Right kidney (tissue), 1 donor: Measurements from ENCODE around the gene GJD3.

Experiments used
- DNase-seq: peaks from one replicate; pipeline ENCODE4 v3.0.0-alpha.2; 2016

GJD3 gene

GRCh38 chr17:40323391-40324381 lies 40.9 kb downstream of the GJD3 start:
- DNase-seq, result peak; percentile 6

- peak; percentile 75 for DNase-seq
Observed at GRCh38 chr17:40322358-40323315, 41.9 kb downstream of the GJD3 start.

- DNase-seq, result peak; percentile 24
Observed at GRCh38 chr17:40321961-40322357, 42.6 kb downstream of the GJD3 start.

GRCh38 chr17:40321524-40321929 lies 43.0 kb downstream of the GJD3 start:
- peak; percentile 53 for DNase-seq

- DNase-seq, result peak; percentile 63
Observed at GRCh38 chr17:40320756-40321523, 43.6 kb downstream of the GJD3 start.

GRCh38 chr17:40319651-40320540 lies 44.6 kb downstream of the GJD3 start:
- no peak for DNase-seq

GRCh38 chr17:40318830-40319391 lies 45.6 kb downstream of the GJD3 start:
- DNase-seq, result peak; percentile 31

- peak; percentile 81 for DNase-seq
Observed at GRCh38 chr17:40317880-40318829, 46.4 kb downstream of the GJD3 start.

GRCh38 chr17:40317345-40317873 lies 47.1 kb downstream of the GJD3 start:
- peak; percentile 47 for DNase-seq

GRCh38 chr17:40316571-40317344 lies 47.8 kb downstream of the GJD3 start:
- DNase-seq, result peak; percentile 75

- DNase-seq, result peak; percentile 22
Observed at GRCh38 chr17:40315678-40316570, 48.6 kb downstream of the GJD3 start.

- peak; percentile 4 for DNase-seq
Observed at GRCh38 chr17:40315206-40315605, 49.3 kb downstream of the GJD3 start.

GRCh38 chr17:40314584-40314956 lies 50.0 kb downstream of the GJD3 start:
- peak; percentile 23 for DNase-seq

GRCh38 chr17:40313668-40314583 lies 50.6 kb downstream of the GJD3 start:
- DNase-seq, result no peak
